HepG2 (cell line): ENCODE measurements around the gene OLFM1. TPM values are rescaled to one million over a fixed set of nuclear protein-coding genes. Genes with fewer than 3 reads are reported as not detected.

Experiments
- DR1 ChIP-seq: sonication (generic); formaldehyde crosslinking; IDR thresholded peaks from 2 replicates; pipeline ENCODE4 v1.8.0; 2021; ENCODE audit warnings: mild to moderate bottlenecking, missing genetic modification reagents, inconsistent platforms
- FOSL2 ChIP-seq: sonication (generic); formaldehyde crosslinking; IDR thresholded peaks from 2 replicates; pipeline ENCODE4 v1.4.0; 2020; ENCODE audit warnings: missing genetic modification reagents
- HNF4G ChIP-seq, 2 experiments: sonication (generic) in 1 of 2; formaldehyde crosslinking in 1 of 2; IDR thresholded peaks; 2 replicates each; pipeline versions ENCODE4 v1.4.0 to v1.6.1; 2011 to 2020; ENCODE audit warnings: borderline replicate concordance in 2 of 2, low read depth in 2 of 2, mild to moderate bottlenecking in 2 of 2, low read length in 1 of 2, missing genetic modification reagents in 1 of 2, moderate library complexity in 1 of 2
- KAT8 ChIP-seq: IDR thresholded peaks from 2 replicates; pipeline ENCODE4 v1.6.1; 2016; ENCODE audit warnings: missing genetic modification reagents, missing compliant biosample characterization
- NFYC ChIP-seq: IDR thresholded peaks from 2 replicates; pipeline ENCODE4 v1.6.1; 2016; ENCODE audit warnings: missing genetic modification reagents, missing compliant biosample characterization
- PHF5A ChIP-seq: IDR thresholded peaks from one replicate; pipeline ENCODE4 v1.6.1; 2018; ENCODE audit warnings: low read depth, missing genetic modification reagents; ENCODE audit not compliant: unreplicated experiment
- RBM39 ChIP-seq: fragments of 200-400 bp; formaldehyde crosslinking; IDR thresholded peaks from one replicate; pipeline ENCODE4 v1.6.1; 2018; ENCODE audit warnings: antibody characterized with exemption, mild to moderate bottlenecking, low read depth, low read length; ENCODE audit not compliant: poor library complexity, severe bottlenecking
- REXO4 ChIP-seq: sonication (generic); formaldehyde crosslinking; IDR thresholded peaks from 2 replicates; pipeline ENCODE4 v1.8.0; 2022; ENCODE audit warnings: missing genetic modification reagents, mild to moderate bottlenecking, borderline replicate concordance
- RNF2 ChIP-seq: fragments of 450-650 bp; conservative IDR thresholded peaks from 2 replicates; pipeline ENCODE4 v1.6.1; 2016; ENCODE audit warnings: low read depth
- ZNF24 ChIP-seq: fragments of 450-650 bp; IDR thresholded peaks from 2 replicates; pipeline ENCODE4 v1.6.1; 2017; ENCODE audit warnings: antibody characterized with exemption, mild to moderate bottlenecking
- ZNF772 ChIP-seq: sonication (generic); formaldehyde crosslinking; IDR thresholded peaks from 2 replicates; pipeline ENCODE4 v1.5.0; 2020; ENCODE audit warnings: mild to moderate bottlenecking, missing genetic modification reagents
- polyA plus RNA-seq, 8 experiments: library from polyadenylated mRNA; depleted of rRNA in 3 of 8; stranded (reverse) in 7 of 8; unstranded in 1 of 8; fragments of >200 nt; fragmentation: Illumina TruSeq in 4 of 8; extraction: Trizol in 4 of 8; gene quantifications; 2 replicates each; pipeline versions ENCODE4 v1.2.1 to v1.2.3, GENCODE V29; 2011 to 2016; ENCODE audit warnings: low read depth in 4 of 8, missing spikeins in 1 of 8, mixed read lengths in 1 of 8; ENCODE audit not compliant: insufficient read depth in 1 of 8
- total RNA-seq, 5 experiments: library from RNA; depleted of rRNA; stranded (reverse); fragments of >200 nt; fragmentation: Illumina TruSeq; extraction: Trizol; gene quantifications; 2 replicates each; pipeline ENCODE4 v1.2.3, GENCODE V29; 2016; ENCODE audit warnings: low read depth in 1 of 5
- TF ChIP-seq, protein P1 (sequence below): sonication (generic); formaldehyde crosslinking; IDR thresholded peaks from 2 replicates; pipeline ENCODE4 v1.5.1; 2020; ENCODE audit warnings: missing genetic modification reagents, mild to moderate bottlenecking, borderline replicate concordance
- TF ChIP-seq, protein P2 (sequence below): sonication (generic); formaldehyde crosslinking; IDR thresholded peaks from 2 replicates; pipeline ENCODE4 v1.8.0; 2022; ENCODE audit warnings: missing genetic modification reagents, mild to moderate bottlenecking, borderline replicate concordance
- TF ChIP-seq, protein P3 (sequence below): sonication (generic); formaldehyde crosslinking; IDR thresholded peaks from 2 replicates; pipeline ENCODE4 v1.5.0; 2020; ENCODE audit warnings: missing genetic modification reagents
- TF ChIP-seq, protein P4 (sequence below): sonication (generic); formaldehyde crosslinking; IDR thresholded peaks from 2 replicates; pipeline ENCODE4 v1.5.1; 2020; ENCODE audit warnings: mild to moderate bottlenecking, missing genetic modification reagents
- TF ChIP-seq, protein P5 (sequence below): sonication (generic); formaldehyde crosslinking; IDR thresholded peaks from 2 replicates; pipeline ENCODE4 v1.4.0; 2020; ENCODE audit warnings: missing genetic modification reagents, borderline replicate concordance

Gene OLFM1
- total and polyA plus RNA-seq, 2 of the 13 experiments (the other 11 are each of a cell fraction or from before 2014, with no cell fraction given): not detected

DNA sequence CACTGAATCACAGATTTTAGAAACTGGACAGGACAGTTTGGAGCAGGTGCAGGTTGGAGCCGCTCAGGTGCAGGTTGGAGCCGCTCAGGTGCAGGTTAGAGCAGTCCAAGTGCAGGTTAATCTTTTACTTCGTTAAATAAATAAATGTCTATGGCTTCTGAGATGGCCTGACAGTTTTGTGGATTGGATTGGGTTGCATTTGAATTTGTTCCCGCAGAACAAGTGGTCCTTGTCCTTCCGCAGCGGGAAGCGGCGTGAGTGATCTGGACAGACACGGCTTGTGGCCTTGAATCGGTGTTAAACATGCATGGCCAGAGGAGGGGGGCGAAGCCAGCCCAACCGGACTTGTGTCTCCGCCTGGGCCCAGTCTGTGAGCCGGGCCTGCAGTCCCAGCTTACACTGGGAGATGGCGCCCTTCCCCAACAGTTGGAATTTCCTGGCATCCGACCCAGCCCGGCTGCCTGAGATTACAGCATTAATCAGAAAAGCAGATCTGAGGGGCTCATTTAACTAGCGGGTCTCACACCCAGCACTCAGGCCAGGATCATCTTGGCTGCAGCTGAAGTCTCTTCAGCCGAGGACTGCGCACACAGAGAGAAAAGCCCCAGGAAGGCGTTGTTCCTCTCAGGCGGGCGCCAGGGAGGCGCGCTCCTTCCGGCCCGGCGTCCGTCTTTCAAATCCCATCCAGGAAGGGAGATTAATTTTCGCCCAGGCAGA lies 1.5 kb upstream of the OLFM1 start (continued):
- TF ChIP-seq, protein P1, sequence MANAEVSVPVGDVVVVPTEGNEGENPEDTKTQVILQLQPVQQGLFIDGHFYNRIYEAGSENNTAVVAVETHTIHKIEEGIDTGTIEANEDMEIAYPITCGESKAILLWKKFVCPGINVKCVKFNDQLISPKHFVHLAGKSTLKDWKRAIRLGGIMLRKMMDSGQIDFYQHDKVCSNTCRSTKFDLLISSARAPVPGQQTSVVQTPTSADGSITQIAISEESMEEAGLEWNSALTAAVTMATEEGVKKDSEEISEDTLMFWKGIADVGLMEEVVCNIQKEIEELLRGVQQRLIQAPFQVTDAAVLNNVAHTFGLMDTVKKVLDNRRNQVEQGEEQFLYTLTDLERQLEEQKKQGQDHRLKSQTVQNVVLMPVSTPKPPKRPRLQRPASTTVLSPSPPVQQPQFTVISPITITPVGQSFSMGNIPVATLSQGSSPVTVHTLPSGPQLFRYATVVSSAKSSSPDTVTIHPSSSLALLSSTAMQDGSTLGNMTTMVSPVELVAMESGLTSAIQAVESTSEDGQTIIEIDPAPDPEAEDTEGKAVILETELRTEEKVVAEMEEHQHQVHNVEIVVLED: no peak
- TF ChIP-seq KAT8: peak; percentile 53; the same call in 1 of the 2 replicates
- TF ChIP-seq, protein P2, sequence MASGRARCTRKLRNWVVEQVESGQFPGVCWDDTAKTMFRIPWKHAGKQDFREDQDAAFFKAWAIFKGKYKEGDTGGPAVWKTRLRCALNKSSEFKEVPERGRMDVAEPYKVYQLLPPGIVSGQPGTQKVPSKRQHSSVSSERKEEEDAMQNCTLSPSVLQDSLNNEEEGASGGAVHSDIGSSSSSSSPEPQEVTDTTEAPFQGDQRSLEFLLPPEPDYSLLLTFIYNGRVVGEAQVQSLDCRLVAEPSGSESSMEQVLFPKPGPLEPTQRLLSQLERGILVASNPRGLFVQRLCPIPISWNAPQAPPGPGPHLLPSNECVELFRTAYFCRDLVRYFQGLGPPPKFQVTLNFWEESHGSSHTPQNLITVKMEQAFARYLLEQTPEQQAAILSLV: peak; percentile 52; the same call in 1 of the 2 replicates
- no peak for TF ChIP-seq ZNF24
- TF ChIP-seq ZNF772 (CRISPR knock-in tag): peak; percentile 64
- TF ChIP-seq PHF5A: no peak
- peak; percentile 51; the same call in 1 of the 2 replicates for TF ChIP-seq NFYC
- no peak for TF ChIP-seq HNF4G (IDR thresholded peaks at IDR 0.05; ENCODE audit: borderline replicate concordance, low read depth, low read length)
- no peak for TF ChIP-seq HNF4G (CRISPR knock-in tag; IDR thresholded peaks at IDR 0.05; ENCODE audit: borderline replicate concordance, low read depth)
- TF ChIP-seq, protein P3, sequence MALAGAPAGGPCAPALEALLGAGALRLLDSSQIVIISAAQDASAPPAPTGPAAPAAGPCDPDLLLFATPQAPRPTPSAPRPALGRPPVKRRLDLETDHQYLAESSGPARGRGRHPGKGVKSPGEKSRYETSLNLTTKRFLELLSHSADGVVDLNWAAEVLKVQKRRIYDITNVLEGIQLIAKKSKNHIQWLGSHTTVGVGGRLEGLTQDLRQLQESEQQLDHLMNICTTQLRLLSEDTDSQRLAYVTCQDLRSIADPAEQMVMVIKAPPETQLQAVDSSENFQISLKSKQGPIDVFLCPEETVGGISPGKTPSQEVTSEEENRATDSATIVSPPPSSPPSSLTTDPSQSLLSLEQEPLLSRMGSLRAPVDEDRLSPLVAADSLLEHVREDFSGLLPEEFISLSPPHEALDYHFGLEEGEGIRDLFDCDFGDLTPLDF: peak; percentile 50; the same call in 1 of the 2 replicates
- TF ChIP-seq, protein P4, sequence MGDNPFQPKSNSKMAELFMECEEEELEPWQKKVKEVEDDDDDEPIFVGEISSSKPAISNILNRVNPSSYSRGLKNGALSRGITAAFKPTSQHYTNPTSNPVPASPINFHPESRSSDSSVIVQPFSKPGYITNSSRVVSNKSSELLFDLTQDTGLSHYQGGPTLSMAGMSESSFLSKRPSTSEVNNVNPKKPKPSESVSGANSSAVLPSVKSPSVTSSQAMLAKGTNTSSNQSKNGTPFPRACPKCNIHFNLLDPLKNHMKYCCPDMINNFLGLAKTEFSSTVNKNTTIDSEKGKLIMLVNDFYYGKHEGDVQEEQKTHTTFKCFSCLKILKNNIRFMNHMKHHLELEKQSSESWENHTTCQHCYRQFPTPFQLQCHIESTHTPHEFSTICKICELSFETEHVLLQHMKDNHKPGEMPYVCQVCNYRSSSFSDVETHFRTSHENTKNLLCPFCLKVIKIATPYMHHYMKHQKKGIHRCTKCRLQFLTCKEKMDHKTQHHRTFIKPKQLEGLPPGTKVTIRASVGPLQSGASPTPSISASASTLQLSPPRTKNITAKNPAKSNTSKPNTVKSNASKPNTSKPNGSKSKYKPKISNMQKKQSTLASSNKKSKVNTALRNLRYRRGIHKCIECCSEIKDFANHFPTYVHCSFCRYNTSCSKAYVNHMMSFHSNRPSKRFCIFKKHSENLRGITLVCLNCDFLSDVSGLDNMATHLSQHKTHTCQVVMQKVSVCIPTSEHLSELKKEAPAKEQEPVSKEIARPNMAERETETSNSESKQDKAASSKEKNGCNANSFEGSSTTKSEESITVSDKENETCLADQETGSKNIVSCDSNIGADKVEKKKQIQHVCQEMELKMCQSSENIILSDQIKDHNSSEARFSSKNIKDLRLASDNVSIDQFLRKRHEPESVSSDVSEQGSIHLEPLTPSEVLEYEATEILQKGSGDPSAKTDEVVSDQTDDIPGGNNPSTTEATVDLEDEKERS: no peak
- TF ChIP-seq RNF2: peak; percentile 62; the same call in 1 of the 2 replicates
- TF ChIP-seq RBM39: peak; percentile 32
- TF ChIP-seq DR1 (CRISPR knock-in tag): 0 out of 2 replicates have a peak, but pooled peaks have one; percentile 29
- TF ChIP-seq FOSL2 (CRISPR knock-in tag): peak; percentile 61; the same call in 1 of the 2 replicates
- TF ChIP-seq, protein P5, sequence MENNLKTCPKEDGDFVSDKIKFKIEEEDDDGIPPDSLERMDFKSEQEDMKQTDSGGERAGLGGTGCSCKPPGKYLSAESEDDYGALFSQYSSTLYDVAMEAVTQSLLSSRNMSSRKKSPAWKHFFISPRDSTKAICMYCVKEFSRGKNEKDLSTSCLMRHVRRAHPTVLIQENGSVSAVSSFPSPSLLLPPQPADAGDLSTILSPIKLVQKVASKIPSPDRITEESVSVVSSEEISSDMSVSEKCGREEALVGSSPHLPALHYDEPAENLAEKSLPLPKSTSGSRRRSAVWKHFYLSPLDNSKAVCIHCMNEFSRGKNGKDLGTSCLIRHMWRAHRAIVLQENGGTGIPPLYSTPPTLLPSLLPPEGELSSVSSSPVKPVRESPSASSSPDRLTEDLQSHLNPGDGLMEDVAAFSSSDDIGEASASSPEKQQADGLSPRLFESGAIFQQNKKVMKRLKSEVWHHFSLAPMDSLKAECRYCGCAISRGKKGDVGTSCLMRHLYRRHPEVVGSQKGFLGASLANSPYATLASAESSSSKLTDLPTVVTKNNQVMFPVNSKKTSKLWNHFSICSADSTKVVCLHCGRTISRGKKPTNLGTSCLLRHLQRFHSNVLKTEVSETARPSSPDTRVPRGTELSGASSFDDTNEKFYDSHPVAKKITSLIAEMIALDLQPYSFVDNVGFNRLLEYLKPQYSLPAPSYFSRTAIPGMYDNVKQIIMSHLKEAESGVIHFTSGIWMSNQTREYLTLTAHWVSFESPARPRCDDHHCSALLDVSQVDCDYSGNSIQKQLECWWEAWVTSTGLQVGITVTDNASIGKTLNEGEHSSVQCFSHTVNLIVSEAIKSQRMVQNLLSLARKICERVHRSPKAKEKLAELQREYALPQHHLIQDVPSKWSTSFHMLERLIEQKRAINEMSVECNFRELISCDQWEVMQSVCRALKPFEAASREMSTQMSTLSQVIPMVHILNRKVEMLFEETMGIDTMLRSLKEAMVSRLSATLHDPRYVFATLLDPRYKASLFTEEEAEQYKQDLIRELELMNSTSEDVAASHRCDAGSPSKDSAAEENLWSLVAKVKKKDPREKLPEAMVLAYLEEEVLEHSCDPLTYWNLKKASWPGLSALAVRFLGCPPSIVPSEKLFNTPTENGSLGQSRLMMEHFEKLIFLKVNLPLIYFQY (CRISPR knock-in tag): peak; percentile 99
- no peak for TF ChIP-seq REXO4 (CRISPR knock-in tag)
